Stimulated activated CD4-positive, alpha-beta T cell treated with anti-CD3 and anti-CD28 coated beads, Interleukin-1b, Interleukin-23, amount 100 ng/mL, for 24 hours (primary cell): ENCODE results near the gene RCAN1.
"Not testable (repeated sequence)": the region's sequence is repeated elsewhere in the genome, so short reads cannot be mapped to it uniquely, and the experiment has no call there.

Experiments used
- DNase-seq, 4 experiments: peaks; one replicate each; pipeline ENCODE4 v3.0.0-alpha.2; 2020; ENCODE audit warnings: low read depth in 4 of 4, low spot score in 1 of 4

RCAN1 gene

DNA sequence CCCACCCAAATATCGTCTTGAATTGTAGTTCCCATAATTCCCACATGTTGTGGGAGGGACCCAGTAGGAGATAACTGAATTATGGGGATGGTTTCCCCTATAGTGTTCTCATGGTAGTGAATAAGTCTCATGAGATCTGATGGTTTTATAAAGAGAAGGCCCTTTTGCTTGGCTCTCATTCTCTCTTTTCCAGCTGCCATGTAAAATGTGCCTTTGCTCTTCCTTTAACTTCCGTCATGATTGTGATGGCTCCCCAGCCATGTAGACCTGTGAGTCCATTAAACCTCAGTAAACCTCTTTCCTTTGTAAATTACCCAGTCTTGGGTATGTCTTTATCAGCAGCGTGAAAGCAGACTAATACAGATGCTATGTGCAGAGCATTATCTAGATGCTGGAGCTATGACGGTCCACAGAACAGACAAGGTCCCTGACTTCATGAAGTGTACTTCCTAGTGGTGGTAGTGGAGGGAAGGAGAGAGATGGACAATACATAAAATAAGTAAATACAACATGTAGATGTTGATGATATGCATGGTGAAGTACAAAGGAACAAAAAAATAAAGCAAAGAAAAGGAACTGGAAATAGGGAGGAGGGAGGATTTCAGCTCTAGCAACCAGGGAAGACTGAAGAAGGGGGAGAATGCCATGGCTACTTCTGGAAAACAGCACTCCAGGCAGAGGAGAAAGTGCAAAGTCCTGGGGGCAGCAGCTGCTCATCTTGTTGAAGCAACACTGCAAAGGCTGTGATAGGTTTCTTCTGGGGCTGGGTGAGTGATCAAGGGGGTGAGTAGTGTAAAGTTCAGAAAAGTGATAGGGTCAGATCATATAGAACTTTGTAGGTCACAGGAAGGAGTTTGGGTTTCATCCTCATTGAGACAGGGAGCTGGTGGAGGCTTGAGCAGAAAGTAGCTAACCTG is 6.8 kb upstream of the RCAN1 start:
- no peak for DNase-seq

DNA sequence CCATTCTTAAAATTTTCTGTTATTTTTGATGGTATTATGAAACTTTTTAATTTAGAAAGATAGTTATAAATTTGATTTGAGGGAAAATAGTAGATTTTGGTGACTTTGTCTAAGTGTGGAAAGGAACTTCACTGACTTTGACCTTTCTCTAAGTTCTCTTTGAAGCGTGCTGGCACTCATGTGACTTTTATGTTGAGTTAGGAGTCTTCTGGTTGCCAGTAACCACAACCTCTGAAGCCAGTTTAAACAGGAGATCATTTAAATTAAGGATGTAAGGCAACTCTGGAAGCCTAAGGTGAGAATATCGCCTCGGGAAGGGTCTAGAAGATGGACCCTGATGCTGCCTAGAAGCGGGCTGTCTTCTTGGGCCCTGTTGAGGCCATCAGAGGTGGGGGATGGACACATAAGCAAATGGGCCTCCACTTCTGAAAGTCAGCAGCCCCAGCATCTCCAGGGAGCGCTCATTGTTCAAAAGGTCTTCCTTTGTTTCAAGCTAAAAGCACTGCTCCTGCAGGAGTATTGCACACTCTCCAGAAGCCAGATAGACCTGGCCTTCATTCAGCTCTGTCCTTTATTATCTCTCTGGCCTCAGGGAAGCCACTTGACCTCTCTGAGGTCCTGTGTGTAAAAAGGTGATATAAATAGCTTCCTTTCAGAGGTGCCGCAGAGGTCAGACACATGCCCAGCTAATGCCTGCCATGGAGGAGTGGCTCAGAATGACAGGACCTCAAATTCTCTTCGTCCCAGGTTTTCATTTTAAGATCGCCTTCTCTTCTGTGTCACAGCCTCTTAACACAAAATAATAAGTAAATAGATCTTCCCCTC is 5.1 kb upstream of the RCAN1 start:
- DNase-seq: no peak

DNA sequence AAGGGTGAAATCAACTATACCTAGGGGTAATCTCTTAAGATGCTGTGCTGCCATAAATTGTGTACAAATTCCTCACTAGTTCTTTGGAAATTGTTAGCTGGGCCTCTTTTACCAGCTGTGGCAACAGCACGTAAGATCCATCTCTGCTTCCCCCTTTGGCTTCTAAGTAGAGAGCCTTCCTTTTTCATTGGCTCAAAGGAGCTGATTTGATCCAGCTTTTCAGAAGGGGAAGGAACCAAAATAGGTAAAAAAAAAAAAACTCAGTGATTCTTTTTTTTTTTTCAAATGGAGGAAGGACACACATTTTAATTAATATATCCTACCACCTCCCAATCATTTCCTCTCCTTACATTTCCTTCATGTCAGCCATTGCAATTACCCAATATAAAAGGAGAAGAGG is 4.0 kb upstream of the RCAN1 start:
- no peak for DNase-seq

DNA sequence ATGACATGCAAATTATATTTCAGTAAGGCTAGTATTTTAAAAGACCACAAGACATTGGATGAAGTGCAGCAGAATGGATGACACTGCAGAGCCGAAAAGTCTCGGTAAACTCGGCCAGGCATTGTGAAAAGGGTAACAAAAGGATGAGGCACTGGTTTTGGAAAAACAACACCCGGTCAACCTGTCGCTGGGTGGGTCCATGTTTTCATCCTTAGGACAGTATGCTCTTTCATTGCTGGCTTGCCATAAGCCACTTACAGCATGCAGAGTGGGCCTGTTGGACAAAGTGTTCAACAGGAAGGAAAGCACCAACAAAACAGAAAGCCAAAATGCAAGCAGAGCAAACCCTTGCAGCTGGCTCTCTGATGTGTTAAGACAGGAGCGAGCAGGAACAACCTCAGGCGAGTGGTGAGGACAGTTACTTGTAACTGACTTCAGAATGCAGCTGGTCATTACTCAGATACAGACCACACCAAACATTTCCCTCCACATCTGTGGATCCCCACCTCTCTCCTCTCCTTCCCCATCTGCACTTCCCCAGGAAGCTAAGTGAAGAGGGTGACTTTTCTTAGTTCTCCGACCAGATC is 2.9 kb upstream of the RCAN1 start:
- no peak for DNase-seq

DNA sequence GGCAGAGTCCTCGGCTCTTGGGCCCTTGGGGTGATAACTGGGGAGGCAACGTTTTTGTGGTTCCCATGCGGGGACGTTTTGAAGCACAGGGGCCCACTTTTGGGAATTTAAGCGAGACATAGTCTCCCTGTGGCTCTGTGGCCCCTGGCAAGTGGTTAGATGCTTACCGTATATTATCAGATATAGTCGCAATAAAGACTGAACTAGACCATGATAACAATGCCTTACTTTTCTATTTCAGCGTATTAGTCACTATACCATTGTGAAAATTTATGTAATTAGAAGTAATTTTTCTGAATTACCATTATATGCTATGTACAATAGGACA is 538 bp upstream of the RCAN1 start:
- DNase-seq: no peak

DNA sequence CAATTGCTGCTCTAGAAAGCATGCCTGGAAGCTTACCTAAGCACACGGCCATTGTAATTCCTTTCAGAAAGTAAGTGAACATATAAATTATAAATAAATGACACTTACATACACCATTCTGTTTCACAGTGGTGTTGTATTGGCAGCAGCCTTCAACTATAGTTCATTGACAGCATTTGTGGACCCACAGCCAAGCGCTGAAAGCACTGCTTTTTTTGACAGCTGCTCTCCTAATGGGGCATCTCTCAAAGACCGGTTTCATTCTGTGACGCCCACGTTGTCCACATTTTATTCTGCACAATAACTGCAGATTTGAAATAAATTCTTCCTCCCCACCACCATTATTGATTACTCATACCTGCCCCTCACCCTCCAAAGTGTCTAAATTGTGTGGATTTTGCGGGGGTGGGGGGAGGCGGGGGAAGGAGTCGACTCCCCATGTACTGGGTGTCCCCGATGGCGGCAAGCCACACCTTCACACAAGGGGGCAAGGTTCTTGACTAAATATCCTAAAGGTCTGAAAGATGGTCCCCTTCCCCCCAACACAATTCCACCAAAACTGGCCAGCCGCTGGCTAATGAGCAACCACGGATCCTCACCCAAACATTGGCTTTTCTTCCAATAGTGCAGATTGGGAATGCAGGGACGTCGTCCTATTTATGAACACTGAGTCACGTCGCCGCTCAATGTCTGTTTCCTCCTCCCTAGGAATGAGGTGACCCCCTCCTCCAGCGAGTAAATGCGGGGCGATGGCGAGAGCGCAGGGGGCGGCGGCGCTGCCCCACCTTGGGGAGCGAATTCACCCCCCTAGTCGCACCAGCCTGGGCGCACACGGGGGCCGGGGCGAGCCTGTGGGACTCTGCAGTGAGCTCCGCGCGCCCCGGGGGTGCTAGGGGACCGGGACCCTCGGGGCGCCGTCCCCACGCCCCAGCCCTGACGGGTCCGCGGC is 960 bp downstream of the RCAN1 start:
- DNase-seq: no peak

DNA sequence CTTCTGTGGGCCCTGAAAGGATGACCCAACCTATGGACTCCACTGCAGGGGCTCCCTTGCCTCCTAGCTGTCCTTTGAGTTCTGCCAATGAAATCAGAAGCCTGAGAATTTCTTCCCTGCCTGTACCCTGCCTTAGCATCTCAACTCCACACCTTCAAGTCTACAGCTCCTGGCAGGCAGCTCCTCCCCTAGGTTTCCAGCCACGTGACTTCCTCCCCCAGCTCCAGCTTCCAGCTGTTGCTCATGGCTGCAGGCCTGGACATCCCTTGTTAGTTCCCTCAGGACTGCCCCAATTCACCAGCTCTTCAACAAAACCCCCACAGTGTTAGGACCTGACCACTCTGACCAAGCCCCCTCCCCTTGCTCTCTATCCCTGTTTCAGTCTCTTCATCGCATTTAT is 2.4 kb downstream of the RCAN1 start:
- no peak for DNase-seq

DNA sequence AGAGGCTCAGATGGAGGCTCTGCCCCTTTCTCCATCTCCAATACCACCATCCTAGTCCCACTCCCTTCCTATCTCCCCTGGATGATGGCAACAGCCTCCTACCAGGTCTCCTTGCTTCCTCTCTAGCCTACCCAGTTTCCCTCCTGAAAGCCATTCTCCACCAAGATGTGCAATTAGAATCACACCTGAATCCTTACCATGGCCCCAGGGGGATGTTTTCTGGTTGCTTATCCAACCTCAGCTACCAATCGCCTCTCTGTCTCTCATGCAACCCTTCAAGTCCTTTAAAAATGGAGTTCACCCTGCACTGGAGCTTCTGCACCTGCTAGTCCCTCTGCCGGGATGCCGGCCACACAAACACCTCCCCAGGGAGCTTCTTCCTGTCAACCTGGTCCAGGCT is 2.9 kb downstream of the RCAN1 start:
- DNase-seq: no peak

DNA sequence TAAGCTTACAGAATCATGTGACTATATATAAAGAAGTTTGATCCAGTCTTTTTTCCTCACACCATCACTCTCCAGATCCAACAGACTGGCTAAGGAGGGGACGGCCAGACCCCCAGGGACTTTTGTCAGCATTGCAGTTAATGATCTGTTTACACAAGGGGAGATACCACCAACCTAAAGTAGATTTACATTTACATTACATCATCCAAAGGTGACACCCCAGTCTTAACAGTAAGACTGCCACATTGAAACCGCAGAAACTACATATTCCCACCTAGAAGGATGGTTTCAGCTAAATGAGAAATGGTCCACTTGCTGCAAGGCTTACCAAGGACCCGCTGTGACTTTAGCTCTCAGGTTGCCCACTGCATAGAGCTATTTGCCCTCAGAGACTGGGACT is 3.4 kb downstream of the RCAN1 start:
- DNase-seq: no peak

DNA sequence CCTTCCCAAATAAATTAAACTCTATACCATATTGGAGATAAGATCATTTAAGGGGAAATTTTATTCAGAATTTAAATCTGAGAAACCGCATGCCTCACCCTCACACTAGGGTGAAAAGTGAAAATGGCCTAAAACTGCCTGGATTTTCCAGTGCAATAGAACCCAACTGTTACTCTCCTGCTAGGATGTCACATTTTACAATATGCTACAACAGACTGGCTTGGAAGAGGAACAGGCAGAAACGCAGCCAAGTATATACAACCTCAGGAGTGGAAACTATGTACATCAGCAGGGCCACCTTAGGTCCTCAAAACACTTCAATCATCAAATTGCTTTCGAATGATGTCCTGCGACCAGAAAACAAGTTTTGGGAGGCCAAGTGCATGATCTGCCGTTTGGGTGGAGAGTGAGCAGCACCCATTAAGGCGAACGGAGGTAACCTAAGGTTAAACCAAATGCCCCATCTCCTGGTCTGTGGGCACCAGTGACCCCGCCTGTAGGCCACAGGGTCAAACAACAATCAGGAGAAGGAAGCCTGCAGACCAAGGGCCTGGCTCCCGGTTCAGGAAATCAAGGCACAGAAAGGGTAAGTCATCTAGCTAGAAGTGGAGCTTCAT is 4.9 kb downstream of the RCAN1 start:
- DNase-seq: no peak

DNA sequence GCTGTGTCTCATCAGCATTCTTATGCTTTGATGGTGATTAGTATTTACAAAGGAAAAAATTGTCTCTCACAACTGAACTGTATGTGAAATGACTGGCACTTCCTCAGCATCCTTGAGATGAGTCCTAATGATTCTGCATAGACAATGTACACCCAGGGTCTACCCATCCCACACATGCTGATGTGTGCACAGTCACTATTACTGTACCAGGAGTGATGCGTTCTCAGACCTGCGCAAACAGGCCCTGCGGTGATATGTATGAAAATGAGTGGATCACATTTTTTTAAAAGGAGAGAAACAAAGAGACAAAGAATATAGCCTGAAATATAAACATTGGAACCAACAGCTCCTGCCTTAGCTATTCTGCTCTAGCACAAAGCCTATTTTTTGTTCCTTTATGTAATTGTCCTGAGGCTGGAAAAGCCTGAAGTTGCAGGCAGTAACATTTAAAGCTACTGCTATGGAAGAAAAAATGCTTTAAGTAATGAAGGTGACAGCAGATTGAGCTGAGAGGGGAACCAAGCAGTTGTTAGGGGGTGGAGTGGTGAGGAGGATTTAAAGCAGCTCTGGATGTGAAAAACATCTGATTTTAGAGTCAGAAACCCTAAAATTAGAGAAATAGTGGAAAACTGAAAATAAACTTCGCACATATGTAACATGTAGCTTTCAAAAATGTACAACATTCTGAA is 5.5 kb downstream of the RCAN1 start:
- DNase-seq: no peak

DNA sequence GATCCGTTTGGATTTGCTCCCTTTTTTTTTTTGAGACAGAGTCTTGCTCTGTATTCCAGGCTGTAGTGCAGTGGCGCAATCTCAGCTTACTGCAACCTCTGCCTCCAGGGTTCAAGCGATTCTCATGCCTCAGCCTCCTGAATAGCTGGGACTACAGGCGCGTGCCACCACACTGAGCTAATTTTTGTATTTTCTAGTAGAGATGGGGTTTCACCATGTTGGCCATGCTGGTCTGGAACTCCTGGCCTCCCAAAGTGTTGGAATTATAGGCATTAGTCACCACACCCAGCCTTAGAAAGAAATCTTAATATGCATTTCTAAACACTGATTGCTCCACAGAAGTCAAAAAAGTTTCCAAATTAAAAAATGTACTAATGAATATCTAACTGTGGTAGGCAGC is 7.5 kb downstream of the RCAN1 start:
- DNase-seq: not testable (repeated sequence)

DNA sequence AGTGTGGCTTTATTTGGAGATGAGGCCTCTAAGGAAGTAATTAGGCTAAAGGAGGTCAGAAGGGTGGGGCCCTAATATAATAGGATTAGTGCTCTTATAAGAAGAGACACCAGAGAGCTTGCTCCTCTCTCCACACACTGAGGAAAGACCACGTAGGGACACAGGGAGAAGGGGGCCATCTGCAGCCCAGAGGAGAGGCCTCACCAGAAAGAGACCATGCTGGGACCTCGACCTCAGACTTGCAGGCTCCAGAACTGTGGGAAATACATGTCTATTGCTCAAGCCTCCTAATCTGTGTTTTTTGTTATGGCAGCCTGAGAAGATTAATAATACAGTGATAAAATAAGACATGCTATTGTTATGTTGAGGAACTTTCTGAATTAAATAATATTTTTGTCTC is 8.3 kb downstream of the RCAN1 start:
- no peak for DNase-seq

DNA sequence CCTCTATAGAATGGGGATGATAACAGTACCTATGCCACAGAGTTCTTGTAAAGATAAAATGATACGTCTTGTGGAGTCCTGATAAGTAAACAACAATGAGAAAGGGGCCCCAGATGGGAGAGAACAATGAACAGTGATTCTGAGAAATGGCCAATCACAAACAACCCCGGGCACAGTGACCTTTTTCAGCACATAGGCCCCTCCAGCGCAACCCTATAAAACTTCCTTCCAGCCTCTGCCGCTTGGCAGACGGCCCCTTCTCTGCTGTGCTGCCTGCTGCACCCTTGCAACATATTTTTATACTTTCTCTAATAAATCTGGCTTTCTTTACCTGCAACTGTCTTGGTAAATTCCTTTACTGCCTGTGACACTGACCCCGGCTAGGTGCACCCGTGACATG is 8.9 kb downstream of the RCAN1 start:
- DNase-seq: no peak

DNA sequence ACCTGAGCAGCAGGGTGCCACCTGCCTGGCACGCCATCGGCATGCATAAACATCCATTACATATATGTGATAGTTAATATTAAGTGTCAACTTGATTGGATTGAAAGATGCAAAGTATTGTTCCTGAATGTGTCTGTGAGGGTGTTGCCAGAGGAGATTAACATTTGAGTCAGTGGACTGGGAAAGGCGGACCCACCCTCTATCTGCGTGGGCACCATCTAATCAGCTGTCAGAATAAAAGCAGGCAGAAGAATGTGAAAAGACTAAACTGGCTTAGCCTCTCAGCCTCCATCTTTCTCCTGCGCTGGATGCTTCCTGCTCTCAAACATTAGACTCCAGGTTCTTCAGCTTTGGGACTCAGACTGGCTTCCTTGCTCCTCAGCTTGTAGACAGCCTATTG is 10.0 kb downstream of the RCAN1 start:
- DNase-seq: not testable (repeated sequence)

DNA sequence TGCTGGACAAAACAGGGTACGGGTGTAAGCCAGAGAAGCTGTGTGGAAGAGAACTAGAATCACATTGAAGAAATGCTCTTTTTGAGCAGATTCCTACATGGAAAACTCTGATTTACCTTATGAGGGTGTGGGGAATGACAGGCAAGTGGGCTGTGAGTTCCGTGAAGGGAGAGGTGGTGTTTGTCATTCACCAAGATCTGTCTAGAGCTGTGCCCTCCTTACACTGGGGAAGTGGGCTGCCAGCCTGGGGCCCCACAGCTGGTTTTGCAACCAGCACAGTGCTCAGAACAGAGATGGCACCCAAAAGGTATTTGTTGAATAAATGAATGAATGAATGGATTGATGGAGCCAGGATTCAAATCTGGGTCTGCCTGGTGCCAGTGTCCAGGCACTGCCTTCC is 10.4 kb downstream of the RCAN1 start:
- no peak for DNase-seq

DNA sequence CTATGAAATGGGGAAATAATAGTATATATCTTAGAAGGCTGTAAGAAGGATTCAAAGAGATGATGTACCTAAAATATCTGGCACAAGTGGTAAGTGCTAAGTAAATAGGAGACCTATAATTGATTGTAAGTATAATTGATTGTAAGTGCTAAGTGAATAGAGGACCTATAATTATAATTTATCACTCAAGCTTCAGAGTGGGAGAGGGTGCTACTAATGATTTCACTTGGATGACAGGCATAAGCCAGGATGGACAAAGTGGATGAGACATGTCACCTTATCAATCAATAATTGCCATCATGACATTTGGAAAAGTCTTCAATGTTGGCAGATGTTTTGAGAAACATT is 11.2 kb downstream of the RCAN1 start:
- DNase-seq: no peak

DNA sequence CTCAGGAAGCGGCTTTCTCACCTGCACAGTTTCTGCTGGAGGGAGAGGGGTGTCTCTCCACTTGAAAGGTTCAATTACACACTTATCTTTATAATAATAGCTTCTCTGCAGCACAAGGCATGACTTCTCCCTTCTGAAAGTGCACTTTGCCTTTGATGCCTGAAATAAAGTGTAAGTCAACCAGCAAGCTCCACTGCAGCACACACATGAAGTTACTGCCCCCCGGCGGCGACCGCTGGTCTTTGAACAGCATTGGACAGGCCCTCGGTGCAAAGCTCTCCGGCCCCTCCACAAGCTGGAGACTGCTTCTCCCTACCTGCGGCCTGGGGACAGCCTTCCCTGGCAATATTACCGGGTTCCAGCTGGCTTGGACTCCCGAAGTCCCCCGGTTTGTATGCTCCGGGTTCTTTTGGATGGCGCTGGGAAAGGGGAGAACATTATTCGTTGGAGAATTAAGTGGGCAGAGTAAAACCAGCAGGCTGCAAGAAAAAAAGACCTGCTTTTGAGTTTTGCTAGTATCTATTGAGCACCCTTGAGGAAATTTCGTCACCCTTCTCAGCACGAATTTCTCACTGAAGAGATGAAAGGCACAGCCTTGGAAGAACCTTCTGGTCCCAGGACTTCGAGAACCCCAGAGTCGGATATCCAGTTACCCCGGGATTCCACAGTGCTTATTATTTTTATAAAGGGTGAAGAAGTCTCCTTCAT is 11.8 kb downstream of the RCAN1 start:
- peak; percentile 28 to 58 (median 43) for DNase-seq

DNA sequence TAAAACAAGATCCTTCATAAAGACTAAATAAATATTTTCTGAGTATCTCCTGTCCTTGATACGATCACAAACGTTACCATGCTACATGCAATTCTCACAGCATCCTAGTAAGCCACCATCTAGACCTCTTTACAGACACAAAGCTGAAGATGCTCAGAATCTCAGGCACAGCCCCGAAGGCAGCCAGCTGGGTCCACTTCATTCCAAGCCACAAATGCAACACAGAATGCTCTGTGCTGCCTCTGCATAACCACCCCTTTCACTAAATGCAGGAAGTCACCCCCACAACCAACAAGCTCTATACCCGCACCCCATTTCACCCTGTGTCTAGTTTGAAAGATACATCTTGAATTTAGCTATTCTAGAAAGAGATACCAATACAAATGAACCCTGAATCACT is 12.9 kb downstream of the RCAN1 start:
- DNase-seq: no peak
